GM19099 (cell line): ENCODE data around the gene GIPR.

Experiments
- POLR2A ChIP-seq: IDR thresholded peaks from 3 replicates; pipeline ENCODE4 v1.6.1; 2011; ENCODE audit warnings: low read depth; ENCODE audit not compliant: insufficient read length; ENCODE audit errors: extremely low read depth

Gene GIPR

DNA sequence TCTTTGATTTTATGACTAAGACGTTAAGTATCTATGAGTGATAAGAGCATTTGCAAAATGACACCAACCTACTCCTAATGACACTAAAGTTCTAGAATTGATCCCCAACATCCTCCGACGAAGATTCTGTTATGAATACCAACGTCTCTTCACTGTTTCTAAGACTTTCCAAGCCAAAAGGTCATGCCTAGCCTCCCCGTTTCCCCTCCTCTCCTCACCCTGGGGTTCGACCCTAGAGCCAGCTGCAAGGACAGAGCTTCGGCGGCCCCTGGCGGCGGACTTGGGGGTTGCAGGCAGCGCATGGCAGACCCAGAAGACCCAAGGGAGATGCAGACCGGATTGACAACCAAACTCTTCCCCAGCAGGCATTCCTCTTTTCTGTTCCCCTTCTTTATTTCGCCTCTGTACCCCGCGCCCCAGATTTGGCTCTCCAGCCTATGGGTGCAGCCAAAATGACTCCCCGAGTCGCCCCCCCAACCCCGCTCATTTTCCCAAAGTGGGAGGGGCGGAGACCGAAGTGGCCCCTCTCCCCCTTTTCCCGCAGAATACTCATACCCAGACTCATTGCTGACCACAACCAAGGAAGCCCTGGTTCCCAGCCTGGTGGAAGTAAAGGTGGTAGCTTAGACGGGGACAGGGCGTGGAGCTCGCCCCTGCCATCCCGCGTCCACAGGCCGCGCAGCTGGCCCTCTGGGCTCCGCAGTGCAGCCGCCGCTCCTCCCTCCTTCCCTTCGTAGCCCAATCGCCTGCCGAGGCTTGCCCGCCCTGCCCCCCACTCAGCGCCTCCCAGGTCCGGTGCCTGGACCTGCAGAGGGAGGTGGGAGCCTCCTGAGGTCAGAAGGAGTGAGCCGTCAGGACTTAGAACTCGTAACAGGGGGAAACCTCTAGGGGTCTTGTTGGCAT lies 24.7 kb upstream of the GIPR start:
- TF ChIP-seq POLR2A = peak; percentile 4

DNA sequence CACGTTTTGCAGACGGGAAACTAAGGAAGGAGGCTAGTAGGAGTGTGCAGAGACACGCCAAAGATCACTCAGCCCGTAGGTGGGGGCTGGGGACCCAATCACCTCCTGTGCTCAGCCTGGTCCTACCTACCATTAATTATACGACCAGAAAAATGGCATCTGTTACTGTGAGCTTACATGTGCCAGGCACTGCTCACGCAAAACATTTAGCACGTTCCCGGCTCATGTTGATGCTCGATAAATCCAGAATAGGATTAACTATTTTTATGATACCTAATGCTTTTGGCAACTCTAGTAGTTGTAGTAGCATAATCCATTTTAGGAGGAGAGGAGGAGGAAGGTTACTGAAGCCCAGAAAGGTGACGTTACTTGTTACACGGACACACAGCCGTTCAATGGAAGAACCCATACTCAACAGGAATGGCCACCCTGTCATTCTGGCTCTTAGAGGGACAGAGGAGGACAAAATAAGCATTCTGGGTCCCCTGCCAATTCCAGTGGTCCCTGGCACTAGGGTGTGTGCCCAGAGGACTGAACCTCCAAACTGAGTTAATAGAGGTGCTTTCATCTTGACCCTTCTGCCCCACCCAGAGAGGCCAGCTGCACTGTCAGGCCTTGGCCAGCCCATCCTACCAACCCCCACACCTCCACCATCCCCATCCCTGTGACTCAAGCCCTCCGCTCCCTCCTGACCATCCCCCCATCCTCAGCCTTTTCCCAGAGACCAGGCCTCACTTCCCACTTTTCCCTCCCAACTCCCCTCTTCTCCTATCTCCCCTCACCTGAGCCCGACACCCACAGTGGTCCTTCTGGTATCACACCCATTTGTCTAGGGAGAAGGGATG lies 23.9 kb upstream of the GIPR start:
- no peak for TF ChIP-seq POLR2A

DNA sequence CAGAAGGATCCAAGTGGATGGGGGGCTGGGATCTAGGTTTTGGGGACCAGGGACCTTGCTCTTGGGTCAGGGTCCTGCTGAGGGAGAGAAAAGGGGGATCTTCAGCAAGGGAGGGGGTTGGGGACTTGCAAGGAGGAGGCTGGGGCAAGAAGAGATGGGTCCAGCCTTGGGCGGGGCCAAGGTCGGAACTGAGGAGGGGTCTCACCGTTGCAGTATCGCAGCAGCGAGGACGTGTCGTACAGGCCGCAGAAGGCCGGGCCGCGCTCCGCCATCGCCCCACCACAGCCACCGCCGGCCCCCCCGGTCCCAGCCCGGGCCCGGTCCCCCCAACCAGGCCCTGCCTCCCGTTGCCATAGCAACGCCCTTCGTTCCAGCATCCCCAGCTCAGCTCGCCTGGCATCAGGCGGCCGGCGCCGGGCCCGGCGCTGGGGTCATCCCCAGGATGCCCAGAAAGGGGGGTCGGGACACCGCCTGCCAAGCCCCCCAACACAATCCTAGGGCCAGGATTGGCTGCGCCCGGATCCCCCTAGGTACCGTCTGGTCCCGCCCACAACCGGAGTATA lies 22.9 kb upstream of the GIPR start:
- no peak for TF ChIP-seq POLR2A

DNA sequence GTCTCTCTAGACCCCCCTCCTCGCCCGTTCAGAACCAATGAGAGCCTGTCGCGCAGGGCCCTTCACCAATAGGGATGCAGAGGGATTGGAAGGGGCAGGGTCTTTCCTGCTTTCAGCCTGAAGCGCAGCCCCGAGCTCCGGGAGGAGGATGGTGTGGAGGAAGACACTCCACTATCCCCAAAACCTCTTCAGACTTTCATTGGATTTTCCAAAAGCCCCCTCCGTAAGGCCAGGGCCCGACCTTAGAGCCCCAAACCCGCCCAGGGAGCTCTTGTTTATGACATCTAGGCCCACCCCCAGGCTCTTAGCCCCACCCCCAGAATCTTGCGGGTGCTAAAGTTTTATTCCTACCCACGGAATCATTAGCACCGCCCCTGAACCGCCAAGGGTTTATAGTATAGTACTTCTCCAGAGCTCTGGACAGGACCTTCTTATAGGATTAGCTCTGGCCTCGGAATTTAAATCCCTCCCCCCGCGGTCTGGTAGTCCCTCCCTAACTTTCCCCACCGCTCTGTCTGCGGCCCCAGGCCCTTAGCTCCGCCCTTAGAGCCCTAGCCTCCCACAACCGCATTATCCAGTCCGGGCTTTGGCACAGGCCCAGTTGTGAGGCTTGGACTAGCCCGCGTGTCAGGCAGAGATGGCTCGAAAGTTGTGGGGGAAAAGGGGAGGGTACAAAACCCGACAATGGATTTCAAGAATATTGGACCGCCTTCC lies 22.2 kb upstream of the GIPR start:
- TF ChIP-seq POLR2A = no peak

DNA sequence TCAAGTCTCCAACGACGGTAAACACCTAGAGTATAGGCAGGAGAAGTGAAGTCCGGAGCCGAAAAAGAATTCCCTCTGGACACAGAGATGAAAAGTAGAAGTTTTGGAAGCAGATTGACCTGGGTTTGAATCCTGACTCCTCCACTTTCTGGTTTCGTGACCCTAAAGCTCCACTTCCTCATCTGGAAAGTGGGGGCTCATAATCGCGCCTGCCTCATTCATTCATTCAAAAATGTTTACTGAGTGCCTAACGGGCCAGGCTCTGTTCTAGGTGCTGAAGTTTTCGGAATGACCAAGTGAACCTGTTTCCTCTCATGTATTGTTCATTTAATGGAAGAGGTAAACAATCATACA lies 21.7 kb upstream of the GIPR start:
- no peak for TF ChIP-seq POLR2A

DNA sequence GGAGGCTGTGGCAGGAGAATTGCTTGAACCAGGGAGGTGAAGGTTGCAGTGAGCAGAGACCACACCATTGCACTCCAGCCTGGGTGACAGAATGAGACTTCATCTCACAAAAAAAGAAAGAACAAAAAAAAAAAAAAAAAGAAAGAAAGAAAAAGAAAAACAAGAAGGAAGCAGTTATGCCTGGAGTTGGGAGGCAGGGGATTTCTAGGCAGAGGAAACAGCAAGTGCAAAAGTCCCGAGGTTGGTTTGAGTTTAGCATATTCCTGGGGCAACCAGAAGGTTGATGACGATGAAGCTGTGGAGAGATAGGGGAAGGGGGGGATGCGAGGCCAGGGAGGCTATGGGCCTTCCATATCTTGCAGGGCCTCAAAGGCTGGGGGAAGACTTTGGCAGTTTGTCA lies 17.3 kb upstream of the GIPR start:
- TF ChIP-seq POLR2A = no peak

DNA sequence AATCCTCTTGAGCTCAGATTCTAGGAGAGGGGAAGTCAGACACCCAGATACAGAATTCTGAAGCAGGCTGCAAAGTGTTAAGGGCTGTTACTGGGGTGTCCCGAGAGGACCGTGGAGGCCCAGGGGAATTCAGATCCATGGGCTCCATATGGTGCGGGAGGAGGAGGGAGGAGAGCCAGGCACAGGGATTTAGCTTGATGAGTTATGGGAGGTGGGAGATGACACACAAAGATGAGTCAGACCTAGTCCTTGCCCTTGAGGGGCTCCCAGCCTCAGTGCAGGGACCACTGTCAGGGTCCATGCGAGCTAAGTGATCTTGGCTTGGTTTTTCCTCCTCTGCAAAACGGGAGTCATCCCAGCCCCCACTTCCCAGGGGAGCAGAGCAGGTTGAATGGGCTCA lies 14.4 kb upstream of the GIPR start:
- no peak for TF ChIP-seq POLR2A

DNA sequence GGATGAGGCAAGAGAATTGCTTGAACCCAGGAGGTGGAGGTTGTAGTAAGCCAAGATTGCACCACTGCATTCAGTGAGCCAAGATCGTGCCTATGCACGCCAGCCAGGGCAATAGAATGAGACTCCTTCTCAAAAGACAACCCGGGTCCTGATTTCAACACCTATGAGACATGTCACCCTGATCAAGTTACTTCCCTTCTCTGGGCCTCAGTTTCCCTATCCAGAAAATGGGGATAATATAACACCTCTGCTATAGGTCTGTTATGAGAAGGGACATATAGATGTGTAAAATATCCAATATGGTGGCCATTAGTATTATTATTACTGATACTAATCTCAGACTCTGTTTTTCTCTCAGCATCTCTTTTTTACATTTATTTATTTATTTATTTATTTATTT lies 12.9 kb upstream of the GIPR start:
- no peak for TF ChIP-seq POLR2A

DNA sequence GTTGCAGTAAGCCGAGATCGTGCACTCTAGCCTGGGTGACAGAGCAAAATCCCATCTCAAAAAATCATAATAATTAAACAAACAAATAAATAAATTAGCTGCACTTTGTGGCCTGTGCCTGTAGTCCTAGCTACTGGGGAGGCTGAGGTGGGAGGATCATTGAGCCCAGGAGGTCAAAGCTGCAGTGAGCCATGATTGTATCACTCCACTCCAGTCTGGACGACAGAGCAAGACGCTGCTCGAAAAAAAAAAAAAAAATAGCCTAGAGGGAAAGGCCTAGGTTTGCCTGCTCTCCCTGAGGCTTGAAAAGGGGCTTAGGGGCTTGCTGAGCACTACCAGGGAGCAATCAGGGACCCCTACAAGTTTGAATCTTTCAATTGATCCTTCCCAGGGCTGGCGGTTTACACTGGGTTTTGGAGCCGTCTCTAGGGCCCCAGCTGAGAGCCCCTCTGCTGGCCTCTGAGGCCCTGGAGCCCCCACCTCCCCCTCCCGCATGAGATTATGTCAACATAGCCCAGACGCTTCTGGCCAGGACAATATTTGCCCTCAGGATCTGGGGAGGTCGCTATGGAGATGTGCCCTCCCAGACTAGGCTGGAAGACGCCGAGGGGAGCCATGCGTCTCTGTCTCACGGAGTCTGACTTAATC lies 10.4 kb upstream of the GIPR start:
- TF ChIP-seq POLR2A = no peak

DNA sequence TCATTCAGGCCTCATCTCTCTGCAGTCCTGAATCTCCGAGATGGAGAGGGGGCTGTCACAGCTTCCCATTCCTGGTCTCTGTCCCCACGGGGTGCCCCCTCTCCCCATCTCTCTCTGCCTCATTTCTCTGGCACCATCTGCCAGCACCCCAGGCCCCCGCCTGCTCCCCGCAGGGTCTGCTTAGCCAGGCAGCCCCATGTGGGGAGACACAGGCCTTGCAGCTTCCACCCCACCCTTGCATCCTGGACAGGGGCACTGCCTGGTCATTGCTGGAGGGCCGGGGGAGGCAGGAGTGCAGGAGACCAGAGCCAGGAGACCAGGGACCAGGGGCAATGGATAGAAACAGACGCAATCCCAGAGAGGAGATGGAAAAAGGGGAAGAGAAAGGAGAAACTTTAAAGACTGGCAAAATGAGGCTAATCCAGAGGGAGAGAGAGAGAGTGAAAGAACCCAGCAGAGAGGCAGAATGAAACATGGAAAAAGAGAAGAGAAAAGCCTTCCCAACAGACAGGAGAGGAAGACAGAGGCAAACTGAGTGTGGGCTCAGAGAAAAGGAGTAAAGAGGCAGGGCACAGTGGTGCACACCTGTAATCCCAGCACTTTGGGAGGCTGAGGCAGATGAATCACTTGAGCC lies 8.8 kb upstream of the GIPR start:
- no peak for TF ChIP-seq POLR2A

DNA sequence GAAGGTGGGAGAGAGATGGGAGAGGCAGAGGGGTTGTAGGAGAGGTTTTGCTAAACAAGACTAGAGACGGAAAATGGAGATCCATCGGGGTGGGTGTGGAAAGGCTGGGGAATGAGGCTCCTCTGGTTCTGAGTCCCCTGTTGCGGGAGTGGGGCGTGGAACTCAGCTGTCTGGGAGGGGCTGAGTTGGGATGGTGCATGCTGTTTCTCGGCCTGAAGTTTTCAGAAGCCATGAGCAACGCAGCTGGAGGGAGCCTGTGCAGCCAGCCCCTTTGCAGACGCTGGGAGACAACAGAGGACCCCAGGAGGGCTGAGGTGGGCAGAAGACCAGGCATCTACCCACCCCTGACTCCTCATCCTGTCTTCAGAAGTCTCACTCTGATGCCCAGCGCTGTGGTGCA lies 7.4 kb upstream of the GIPR start:
- no peak for TF ChIP-seq POLR2A

DNA sequence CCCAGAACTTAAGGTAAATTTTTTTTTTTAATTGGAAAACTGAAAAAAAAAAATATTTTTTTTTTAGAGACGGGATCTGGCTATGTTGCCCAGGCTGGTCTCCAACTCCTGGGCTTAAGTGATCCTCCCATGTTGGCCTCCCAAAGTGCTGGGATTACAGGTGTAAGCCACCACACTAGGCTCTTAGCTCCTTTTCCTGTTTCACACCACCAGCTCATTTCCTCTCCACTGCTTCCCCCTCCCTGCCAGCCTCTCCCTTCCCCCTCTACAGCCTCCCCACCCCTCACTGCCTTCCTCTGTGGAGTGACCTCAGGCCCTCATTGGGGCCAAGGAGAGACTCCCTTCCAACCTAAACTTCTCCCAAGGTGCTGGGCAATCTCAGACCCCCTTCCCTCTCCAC lies 4.2 kb upstream of the GIPR start:
- TF ChIP-seq POLR2A = no peak

DNA sequence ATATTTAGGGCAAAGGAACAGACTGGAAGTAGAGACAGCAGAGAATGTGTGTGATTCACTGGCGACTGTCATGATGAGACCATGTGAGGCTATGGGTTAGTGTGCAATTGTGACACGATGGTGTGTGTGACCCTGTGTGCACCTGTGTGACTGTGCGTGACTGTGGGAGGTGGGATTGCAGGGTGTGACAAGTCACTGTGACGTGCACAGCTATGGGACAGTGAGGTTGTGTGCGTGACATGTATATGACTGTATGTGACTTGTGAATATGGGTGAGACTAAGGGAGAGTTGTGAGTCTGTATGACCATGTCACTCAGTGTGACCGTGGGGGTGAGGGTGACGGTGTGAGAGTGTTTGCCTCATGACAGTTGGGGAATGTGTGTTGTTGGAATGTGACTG lies 3.4 kb upstream of the GIPR start:
- TF ChIP-seq POLR2A = no peak

DNA sequence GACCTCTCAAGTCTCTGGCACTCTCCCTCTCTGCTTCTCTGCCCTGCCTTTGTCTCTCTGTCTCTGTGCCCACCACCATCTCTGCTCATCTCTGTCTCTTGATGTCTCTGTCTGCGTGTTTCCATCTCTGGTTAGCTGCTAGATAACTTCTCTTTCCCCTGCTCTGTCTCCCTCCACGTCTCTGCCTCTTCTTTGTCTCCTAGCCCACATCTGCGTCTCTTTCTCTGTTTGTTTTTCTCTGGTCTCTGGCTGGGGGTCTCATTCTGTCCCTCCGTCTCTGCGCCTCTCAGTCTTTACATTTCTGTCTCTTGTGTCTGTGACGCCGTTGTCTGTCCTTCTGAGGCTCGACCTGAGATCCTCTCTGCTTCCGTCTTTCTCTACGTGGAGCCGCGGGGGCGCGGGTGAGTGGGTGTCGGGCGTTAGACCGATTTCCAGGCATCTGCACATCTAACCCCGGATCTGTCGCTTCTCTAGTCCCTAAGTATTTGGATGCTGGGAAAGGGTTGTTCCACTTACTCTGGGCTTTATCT lies 386 bp downstream of the GIPR start:
- TF ChIP-seq POLR2A = no peak

DNA sequence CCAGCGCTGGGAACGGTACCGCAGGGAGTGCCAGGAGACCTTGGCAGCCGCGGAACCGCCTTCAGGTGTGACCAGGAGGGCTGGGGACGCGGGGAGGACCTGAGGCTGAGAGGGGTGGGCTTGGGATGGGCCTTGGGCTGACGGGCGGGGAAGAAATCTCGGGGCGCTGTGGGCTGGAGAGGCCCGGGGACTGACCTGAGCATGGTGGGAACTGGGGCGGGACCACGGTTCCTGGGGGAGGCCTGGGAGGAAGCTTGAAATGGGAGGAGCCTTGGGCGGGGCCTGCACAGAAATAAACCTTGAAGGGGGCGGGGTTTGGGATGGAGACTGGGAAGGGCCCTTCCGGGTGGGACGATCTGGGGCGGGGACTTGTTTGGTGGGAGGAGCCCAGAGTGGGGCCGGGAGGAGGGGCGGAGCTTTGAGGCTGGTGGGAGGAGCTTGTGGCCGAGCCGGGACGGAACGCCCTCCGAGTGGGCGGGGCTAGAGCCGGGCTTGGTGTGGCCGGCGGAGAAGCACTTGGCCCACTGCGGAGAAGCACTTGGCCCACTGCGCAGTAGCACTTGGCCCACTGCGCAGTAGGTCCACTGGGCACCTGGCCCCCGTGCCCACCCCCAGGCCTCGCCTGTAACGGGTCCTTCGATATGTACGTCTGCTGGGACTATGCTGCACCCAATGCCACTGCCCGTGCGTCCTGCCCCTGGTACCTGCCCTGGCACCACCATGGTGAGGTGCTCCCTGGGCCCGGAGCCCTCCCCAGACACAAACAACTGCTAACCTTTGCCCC lies 2.8 kb downstream of the GIPR start:
- TF ChIP-seq POLR2A = peak; percentile 30
